Right hindlimb (tissue), 1 donor: ENCODE measurements around the gene PNKD.
"Not testable (repeated sequence)": the region's sequence is repeated elsewhere in the genome, so short reads cannot be mapped to it uniquely, and the experiment has no call there.

Experiments used
- DNase-seq: peaks from one replicate; pipeline ENCODE4 v3.0.0-alpha.2; 2018

The PNKD gene

DNA sequence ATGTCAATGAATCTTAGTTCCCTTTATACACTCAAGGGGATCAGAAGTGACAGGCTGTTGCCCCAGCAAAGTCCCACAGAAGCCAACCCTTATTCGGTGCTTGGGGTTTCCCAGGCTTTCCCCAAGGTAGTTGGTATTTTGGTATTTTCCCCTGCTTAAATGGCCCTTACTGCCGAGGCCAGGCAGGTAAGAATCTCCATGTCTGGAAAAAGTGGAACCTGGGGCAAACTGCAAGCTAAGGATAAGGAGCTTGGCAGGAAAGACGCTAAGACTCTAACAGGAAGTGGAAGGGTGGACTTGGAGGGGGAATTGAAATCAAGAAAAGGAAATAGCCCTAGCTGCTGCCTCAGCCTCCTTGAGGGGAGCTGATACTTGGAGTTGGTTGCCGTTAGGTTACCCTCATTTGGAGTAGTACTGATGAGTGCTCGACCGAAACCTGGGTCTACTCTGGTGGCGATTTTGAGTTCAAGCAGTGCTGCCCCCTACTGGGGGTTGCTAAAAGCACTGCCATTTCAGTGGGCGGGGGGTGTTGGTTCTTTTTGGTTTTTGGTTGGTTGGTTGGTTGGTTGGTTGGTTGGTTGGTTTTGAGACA, 12.8 kb upstream of the PNKD start:
- DNase-seq = no peak

DNA sequence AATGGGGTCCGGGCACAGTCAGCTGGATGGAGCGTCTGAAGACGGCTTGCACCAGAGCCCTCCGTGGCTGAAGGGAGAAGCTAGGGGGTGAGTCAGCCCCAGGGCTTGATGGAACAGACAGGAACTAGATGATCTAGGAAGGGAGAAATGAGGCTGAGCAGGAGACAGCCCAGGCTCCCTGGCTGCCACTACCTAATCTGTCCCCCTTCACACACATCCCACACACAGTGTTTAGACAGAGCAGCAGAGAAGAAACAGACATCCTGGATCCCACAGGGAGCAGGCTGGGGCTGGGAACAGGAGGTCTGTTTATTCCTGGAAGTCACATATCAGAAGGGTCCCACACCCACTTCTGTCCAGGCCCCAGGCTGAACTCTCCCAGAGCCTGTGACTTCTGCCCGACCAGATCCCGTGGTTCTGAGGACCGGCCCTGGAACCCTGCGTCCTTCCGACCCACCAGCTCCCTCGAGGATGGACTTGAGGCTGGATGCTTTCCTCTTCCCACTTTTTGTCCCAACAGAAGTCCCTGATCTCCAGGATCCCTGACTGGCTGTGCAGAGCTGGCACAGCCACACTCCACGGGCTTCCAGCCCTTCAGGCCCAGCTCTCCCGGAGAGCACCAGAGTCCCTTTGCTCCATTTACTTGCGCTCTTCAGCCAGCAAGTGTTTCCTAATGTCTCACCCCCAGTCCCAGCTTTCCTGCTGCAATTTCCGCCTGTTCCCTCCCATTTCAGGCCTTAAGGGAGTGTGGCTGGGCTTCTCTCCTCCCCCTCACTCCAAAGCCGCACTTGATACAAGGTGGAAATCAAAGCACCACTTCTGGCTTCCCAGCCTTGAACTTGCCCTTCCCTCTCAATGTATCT, 11.0 kb upstream of the PNKD start:
- DNase-seq = peak; percentile 44

DNA sequence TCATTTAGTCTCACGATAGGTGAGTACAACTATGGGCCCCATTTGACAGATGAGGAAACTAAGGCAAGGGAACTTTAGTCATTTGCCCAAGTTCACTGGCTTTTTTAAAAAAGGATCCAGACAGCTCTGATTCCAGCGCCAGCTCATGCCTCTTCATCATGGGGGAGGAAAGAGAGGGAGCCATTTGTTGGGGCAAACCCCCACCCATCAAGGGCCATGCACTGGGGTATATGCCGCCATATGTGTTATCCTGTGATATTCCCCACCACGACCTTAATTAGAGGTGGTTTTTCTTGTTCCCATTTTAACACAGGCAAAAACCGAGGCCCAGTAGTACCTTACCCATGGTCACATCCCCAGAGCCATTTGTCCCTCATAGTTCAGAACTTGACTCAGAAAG, 10.2 kb upstream of the PNKD start:
- no peak for DNase-seq

DNA sequence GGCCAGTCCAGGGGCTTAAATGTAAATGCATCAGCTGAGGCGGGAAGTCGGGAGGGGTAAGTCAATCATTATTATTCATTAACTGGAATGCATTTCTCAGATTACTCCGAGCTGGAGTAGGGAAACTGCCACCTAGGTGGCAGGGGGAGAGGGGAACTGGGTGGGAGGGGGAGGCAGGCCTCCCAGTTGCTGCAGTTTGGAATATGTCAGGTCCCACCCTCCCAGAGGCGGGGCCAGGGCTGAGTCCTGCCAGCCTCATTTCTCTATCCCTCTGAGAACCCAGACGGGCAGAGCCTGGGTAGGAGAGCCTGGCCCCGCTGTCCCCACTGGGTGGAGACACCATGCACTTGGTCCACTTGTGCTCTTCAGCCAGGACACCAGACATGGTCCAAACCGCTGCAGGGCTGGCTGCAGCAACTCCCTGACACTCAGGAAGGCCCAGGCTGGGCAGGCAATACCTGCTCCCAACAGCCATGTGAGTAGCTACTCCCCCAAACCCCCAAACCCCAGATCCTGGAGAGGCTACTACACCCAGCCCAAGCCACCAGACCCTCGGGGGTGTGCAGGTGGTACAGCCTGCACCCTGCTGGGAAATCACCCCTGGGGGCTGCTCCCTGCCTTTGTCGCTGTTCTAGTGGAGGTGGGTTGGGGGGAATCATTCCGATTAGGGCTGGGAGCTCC, 9.4 kb upstream of the PNKD start, which contains the start of gene GPBAR1:
TSS of gene GPBAR1 (plus strand) at position 274 of the 681 bp plus-strand sequence. CDS start 1,710 bp downstream, outside the sequence.
- DNase-seq = no peak

- DNase-seq = no peak
These were observed 8.7 kb upstream of the PNKD start for GRCh38 chr2:218261423-218262236.

- DNase-seq = no peak
These were observed 8.1 kb upstream of the PNKD start for GRCh38 chr2:218262237-218262600.

GRCh38 chr2:218262631-218263586, 7.4 kb upstream of the PNKD start:
- DNase-seq = no peak

GRCh38 chr2:218263817-218264641, 6.3 kb upstream of the PNKD start:
- no peak for DNase-seq

- DNase-seq = no peak
These were observed 5.4 kb upstream of the PNKD start for GRCh38 chr2:218264773-218265561.

GRCh38 chr2:218265626-218266025, 4.7 kb upstream of the PNKD start:
- DNase-seq = no peak

DNA sequence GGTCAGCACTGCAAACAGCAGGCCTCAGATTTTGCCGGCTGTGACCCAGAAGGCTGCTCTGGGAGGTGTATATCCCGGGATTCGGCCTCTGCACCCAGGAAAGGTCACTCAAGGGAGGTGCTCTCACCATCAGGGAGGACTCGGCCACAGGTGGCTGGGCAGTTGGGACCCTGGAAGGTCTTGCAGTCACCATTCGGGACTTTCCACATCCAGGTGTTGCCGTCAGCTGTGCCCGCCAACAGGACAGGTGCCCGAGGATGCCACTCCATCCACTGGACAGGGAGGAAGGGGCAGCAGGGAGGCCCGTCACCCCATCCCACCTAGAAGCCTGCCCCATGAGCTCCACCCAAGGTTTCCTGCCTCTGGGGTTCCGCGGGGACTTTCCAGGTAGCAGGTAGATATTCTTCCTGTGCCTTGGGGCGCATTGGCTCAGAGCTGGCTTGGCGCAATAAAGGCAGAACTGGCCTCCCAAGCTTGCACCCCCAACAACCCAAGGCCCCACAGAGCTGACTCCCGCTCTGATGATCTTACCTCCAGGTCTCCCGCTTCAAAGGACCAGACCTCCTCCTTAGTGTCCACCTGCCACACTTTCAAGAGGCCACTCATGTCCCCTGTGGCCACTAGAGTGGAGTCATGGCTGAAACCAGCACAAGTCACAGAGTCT, 3.9 kb upstream of the PNKD start:
- no peak for DNase-seq

GRCh38 chr2:218267259-218267658, 3.1 kb upstream of the PNKD start:
- no peak for DNase-seq

- DNase-seq = no peak
These were observed 585 bp downstream of the PNKD start for GRCh38 chr2:218270721-218271486.

- no peak for DNase-seq
These were observed 1.1 kb downstream of the PNKD start for GRCh38 chr2:218271487-218271797.

DNA sequence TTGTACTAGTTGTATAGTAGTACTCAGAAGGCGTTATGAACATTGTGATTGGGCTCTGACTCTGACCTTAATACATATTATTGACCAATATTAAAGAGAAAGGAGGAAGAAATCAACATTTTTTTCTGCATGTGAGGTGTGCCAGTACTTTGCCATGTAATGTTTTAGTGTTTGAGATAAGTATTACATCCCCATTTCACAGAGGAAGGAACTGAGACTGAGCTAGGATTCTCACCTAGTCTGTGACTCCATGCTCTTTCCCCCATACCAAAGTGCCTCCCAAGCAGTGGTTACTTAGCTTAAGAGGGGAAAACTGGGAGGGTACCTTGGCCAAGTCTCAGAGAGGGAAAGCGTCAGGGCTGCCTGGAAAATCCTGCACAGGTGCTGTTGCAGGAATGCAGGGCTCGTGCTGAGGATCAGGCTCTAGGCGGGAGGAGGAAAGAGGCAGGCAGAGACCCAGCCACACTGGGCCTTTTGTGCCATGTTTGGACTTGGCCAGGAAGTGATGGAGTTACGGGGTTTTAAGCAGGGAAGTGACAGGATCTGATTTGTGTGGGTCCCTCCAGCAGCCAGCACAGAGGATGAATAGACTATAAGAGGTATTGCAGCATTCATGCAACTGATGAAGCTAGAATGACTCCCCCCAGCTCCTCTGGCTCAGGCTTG, 1.7 kb downstream of the PNKD start:
- no peak for DNase-seq

DNA sequence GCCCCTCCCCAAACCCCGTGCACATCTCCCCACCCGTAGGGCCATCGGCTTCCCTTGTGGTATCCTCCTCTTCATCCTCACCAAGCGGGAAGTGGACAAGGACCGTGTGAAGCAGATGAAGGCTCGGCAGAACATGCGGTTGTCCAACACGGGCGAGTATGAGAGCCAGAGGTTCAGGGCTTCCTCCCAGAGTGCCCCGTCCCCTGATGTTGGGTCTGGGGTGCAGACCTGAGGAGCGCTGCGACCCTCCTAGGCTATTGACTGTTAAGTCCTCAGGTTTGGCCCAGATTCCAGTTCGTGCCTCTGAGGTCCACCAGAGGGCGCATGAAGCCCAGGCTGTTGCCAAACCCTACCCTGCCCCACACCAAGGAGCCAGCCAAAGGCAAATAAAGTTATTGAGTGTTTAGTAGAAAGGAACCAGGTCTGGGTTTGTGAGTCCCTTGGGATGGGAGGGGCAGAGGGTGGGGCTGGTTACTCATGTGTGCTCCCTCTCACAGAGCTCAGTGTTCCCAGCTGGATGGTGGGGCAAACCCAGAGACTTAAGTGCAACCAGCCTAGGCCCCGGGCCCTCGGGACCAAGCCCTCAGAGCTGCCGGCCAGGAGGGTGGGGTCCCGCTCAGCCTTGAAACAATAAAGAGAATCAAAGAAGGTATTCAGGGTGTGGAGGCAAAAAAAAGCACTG, 2.4 kb downstream of the PNKD start:
- DNase-seq = peak; percentile 84

- not testable (repeated sequence) for DNase-seq
These were observed 3.0 kb downstream of the PNKD start for GRCh38 chr2:218273214-218273907.
